ENCODE measurements around the gene KIF26B. TPM values are rescaled to one million over a fixed set of nuclear protein-coding genes. Genes with fewer than 3 reads are reported as not detected.

The KIF26B gene
- polyA plus RNA-seq, 1 of the 3 experiments (the other 2 are of a cell fraction), result 2.6 TPM

GRCh38 chr1:245242989-245243388, 88.2 kb downstream of the KIF26B start:
- H2AFZ ChIP-seq (ENCODE audit: low read depth), result no peak overlapping the region
- no peak overlapping the region for H3K4me2 ChIP-seq
- no peak for DNase-seq
- ChIA-PET POLR2A (no interaction called here), CTCF (no interaction called here)
- H3K9ac ChIP-seq, result no peak overlapping the region
- H3K79me2 ChIP-seq (ENCODE audit: insufficient read depth), result no peaks in the 10 kb centered on the region
- H3K27me3 ChIP-seq (ENCODE audit: insufficient read depth), result no peaks in the 10 kb centered on the region
- H3F3A ChIP-seq (replicated peaks; ENCODE audit: insufficient read depth), result no peaks in the 10 kb centered on the region
- TF ChIP-seq USF1 (IDR thresholded peaks at IDR 0.05; ENCODE audit: borderline replicate concordance, low read depth), result no peak
- no peak for TF ChIP-seq NFIC (IDR thresholded peaks at IDR 0.05; ENCODE audit: borderline replicate concordance)
- TF ChIP-seq TEAD4 (IDR thresholded peaks at IDR 0.05; ENCODE audit: borderline replicate concordance, insufficient read depth), result no peak
- TF ChIP-seq USF2 (IDR thresholded peaks at IDR 0.05; ENCODE audit: borderline replicate concordance, low read depth, low read length), result no peak
- no peak for TF ChIP-seq PBX3 (IDR thresholded peaks at IDR 0.05)
- TF ChIP-seq ZBTB33 (IDR thresholded peaks at IDR 0.05; ENCODE audit: borderline replicate concordance, low read depth), result no peak
- TF ChIP-seq FOSL2 (IDR thresholded peaks at IDR 0.05; ENCODE audit: borderline replicate concordance, low read depth), result no peak
- no peak for TF ChIP-seq EZH2phosphoT487 (IDR thresholded peaks at IDR 0.05; ENCODE audit: borderline replicate concordance, low read depth)
- TF ChIP-seq JUND (IDR thresholded peaks at IDR 0.05), result no peak
- no peak for TF ChIP-seq TAF1 (IDR thresholded peaks at IDR 0.05; ENCODE audit: borderline replicate concordance, low read depth, low read length)
- no peak for TF ChIP-seq REST (IDR thresholded peaks at IDR 0.05; ENCODE audit: low read depth, low read length)
- no peak for TF ChIP-seq RAD21 (IDR thresholded peaks at IDR 0.05; ENCODE audit: low read length)
- TF ChIP-seq SMC3 (IDR thresholded peaks at IDR 0.05; ENCODE audit: low read depth, low read length), result no peak
- H4K20me1 ChIP-seq (ENCODE audit: insufficient read depth), result no peaks in the 10 kb centered on the region; the same call in 1 of the 2 replicates
- 56% methylated on average over 1 of the region's 1 CpG for WGBS (ENCODE audit: low lambda C conversion rate)
- no peak overlapping the region for H3K4me3 ChIP-seq (ENCODE audit: low read depth in 2 of 2, low read length in 1 of 2)
- H3K9me3 ChIP-seq, result no peaks in the 10 kb centered on the region
- peaks cover 0 to 10% of the 10 kb centered on the region in 2 experiments for H3K36me3 ChIP-seq (replicated peaks in 1 of 2; ENCODE audit: control insufficient read depth in 1 of 2, insufficient read depth in 2 of 2, low read length in 1 of 2)
- H3K9me2 ChIP-seq, result no peaks in the 10 kb centered on the region
- H3K27ac ChIP-seq (ENCODE audit: low read depth in 2 of 2, low read length in 1 of 2), result no peak overlapping the region
- peaks cover 0 to 7% of the 10 kb centered on the region in 2 experiments; a peak in 1 of 4 replicates for H3K4me1 ChIP-seq (ENCODE audit: control insufficient read depth in 1 of 2, insufficient read depth in 2 of 2, low read depth in 1 of 2, low read length in 1 of 2)

Data from SK-N-SH (cell line).